ENCODE results near the gene ZC3H14.
"Not testable (repeated sequence)": the region's sequence is repeated elsewhere in the genome, so short reads cannot be mapped to it uniquely, and the experiment has no call there.

The ZC3H14 gene, protein sequence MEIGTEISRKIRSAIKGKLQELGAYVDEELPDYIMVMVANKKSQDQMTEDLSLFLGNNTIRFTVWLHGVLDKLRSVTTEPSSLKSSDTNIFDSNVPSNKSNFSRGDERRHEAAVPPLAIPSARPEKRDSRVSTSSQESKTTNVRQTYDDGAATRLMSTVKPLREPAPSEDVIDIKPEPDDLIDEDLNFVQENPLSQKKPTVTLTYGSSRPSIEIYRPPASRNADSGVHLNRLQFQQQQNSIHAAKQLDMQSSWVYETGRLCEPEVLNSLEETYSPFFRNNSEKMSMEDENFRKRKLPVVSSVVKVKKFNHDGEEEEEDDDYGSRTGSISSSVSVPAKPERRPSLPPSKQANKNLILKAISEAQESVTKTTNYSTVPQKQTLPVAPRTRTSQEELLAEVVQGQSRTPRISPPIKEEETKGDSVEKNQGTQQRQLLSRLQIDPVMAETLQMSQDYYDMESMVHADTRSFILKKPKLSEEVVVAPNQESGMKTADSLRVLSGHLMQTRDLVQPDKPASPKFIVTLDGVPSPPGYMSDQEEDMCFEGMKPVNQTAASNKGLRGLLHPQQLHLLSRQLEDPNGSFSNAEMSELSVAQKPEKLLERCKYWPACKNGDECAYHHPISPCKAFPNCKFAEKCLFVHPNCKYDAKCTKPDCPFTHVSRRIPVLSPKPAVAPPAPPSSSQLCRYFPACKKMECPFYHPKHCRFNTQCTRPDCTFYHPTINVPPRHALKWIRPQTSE

DNA sequence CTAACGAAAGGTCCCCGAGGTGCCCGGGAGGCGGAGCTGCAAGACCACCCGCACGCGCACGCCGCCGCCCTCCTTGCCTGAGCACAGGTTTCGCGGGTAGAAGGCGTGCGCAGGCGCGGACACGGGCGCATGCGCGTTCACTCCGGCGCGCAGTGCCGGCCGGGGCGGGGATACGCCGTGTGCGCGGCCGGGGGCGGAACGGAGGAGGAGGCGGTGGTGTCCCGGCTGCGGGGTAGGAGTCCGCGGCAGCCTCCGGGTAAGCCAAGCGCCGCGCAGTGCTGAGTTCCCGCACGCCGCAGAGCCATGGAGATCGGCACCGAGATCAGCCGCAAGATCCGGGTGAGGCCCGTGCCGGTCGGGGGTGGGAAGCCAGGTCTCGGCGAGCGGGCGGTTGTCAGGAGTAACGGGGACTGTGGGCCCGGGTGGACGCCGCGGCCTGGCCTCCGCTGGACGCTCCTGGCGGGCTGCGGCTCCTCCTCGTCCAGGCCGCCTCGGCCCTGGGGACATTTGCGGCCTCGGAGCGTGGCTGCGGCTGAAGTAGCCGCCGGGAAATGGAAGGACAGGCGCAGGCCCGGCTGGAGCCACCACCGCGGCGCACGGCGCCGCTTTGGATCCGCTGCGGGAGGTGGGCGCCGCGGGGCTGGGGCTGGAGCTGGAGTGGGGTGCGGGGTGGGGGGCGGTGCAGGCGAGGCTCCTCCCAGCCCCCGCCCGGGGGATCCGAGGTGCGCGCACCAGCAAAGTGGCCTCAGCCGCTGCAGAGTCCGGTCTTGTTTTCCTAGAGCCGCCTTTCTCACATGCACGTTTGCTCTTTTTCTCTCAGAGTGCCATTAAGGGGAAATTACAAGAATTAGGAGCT, at the start of gene ZC3H14:
Gene ZC3H14 (plus strand): TSS at position 207 of the 856 bp plus-strand sequence. CDS start 97 bp downstream, at position 304.
- DNase-seq (ENCODE audit: low spot score): peak; percentile 90

DNA sequence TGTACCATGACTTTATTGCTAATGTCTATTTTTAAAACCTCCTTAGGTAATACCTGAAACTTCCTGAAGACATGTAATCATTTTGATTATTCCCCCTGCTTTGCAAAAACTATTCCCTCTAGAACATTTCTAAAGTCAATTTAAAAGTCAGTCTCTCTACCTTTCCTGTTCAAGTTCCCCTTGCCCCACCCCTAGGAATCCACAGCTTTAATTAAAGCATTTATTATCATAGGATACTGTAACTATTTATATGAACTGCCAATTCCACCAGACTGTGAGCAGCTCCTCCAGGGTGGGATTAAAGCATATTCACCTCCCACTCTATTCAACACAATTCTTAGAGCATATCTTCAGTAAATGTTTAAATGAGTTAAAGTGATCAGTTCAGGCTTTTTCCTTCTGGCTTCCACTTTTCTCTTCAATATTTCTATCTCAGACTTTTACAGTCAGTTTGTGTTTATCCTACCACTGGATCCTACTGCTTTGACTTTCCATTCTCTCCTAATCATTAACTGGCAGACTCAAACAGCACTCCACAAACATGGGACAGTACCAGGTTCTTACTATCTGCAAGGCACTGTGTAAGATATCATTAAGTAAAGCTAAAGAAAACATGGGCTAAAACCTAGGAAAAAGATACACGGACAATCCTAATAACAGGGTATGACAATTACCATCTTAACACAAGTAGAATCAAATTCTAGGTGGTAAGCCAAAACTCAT, 47.2 kb upstream of the ZC3H14 start:
- DNase-seq (ENCODE audit: low spot score): no peak

- no peak for DNase-seq (ENCODE audit: low spot score)
Observed at GRCh38 chr14:88516861-88517357, 45.9 kb upstream of the ZC3H14 start.

- no peak for DNase-seq (ENCODE audit: low spot score)
Observed at GRCh38 chr14:88518592-88519512, 44.0 kb upstream of the ZC3H14 start.

- DNase-seq (ENCODE audit: low spot score): no peak
Observed at GRCh38 chr14:88519907-88520306, 42.9 kb upstream of the ZC3H14 start.

GRCh38 chr14:88521818-88522217, 41.0 kb upstream of the ZC3H14 start:
- DNase-seq (ENCODE audit: low spot score): no peak

GRCh38 chr14:88522393-88522792, 40.4 kb upstream of the ZC3H14 start:
- DNase-seq (ENCODE audit: low spot score): no peak

DNA sequence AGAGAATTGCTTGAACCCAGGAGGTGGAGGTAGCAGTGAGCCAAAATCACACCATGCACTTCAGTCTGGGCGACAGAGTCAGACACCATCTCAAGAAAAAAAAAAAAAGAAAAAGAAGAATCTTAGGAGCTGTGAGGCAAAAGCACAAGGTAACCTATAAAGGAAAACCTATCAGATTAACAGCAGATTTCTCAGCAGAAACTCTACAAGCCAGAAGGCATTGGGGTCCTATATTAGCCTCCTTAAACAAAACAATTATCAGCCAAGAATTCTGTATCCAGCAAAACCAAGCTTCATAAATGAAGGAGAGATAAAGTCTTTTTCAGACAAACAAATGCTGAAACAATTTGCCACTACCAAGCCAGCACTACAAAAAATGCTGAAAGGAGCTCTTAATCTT, 32.9 kb upstream of the ZC3H14 start:
- not testable (repeated sequence) for DNase-seq (ENCODE audit: low spot score)

DNA sequence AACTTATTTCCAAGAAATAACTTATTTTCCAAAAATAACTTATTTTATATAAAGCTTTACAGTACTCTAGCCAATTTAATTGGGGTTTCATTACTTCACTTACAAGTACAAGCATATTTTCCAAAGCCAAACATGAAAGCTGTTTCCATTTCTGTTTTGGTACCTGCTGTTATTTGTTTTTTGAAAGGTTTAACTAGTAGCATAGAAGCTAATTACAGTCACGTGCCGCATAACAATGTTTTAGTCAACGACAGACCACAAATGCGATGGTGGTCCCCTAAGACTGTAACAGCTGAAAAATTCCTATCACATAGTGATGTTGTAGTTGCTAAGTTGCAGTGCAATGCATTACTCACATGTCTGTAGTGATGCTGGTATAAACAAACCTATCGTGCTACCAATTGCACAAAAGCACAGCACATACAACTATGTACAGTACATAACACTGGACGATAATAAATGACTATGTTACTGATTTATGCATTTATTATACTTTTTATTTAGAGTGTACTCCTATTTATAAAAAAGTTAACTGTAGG, 29.7 kb upstream of the ZC3H14 start:
- no peak for DNase-seq (ENCODE audit: low spot score)

GRCh38 chr14:88535149-88535548, 27.7 kb upstream of the ZC3H14 start:
- DNase-seq (ENCODE audit: low spot score): peak; percentile 22

GRCh38 chr14:88535813-88536212, 27.0 kb upstream of the ZC3H14 start:
- DNase-seq (ENCODE audit: low spot score): no peak

DNA sequence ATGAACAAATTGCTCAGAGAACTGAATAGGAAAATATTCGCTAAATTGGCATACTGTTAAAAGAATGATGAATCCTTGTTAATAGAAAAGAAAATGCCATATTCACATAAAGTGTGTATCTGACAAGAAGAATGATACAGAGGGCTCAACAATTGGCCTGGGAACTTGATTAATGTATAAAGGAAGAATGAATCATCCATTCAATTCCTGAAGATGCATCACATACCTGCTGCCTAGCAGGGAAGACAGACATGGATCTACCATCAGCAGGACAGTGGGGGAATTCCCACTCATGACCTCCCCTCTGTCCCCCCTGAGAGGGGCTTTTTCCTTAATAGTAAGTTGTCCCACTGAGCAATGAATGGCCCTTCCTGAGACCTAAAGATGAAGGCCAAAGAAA, 21.5 kb upstream of the ZC3H14 start:
- no peak for DNase-seq (ENCODE audit: low spot score)

DNA sequence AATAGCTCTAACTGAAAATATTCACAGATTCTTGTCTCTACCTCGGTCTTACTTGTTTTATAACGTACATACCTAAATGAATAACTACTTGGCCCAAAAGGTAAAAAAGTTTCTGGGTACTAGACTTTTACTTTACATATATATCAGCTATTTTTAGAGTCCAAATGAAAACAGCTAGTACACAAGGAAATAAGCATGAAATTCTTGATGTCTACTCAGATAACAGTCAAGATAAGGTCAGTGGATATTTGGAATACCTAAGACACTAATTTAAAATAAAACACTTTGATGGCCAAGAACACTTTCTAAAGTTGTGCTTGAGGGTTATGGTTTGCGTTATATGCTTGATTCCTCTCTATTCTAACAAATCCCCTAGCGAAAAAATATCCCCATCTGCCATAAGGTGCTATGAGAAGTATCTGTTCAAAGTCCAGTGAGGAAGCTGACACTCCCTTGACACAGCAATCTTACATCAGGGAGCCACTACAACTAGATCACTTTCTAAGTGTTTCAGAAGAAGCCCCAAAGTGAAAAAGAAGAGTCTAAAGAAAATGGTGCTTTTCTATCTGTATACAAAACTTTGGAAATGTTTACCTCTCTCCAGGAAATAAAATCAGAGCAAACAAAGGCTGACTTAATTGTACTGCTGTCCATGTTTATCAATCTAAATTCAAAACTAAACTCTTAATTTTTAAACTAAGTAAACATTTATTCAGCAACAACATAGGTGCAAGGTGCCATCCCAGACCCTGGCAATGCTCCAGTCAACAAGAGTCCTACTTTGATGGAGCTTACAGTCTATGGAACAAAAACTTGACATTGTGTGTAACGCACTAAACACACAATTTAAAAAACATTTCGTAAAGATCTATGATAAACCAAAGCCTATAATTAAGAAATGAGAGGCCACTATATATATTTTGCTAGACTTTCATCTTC, 19.7 kb upstream of the ZC3H14 start:
- no peak for DNase-seq (ENCODE audit: low spot score)

- DNase-seq (ENCODE audit: low spot score): no peak
Observed at GRCh38 chr14:88545256-88545655, 17.6 kb upstream of the ZC3H14 start.

DNA sequence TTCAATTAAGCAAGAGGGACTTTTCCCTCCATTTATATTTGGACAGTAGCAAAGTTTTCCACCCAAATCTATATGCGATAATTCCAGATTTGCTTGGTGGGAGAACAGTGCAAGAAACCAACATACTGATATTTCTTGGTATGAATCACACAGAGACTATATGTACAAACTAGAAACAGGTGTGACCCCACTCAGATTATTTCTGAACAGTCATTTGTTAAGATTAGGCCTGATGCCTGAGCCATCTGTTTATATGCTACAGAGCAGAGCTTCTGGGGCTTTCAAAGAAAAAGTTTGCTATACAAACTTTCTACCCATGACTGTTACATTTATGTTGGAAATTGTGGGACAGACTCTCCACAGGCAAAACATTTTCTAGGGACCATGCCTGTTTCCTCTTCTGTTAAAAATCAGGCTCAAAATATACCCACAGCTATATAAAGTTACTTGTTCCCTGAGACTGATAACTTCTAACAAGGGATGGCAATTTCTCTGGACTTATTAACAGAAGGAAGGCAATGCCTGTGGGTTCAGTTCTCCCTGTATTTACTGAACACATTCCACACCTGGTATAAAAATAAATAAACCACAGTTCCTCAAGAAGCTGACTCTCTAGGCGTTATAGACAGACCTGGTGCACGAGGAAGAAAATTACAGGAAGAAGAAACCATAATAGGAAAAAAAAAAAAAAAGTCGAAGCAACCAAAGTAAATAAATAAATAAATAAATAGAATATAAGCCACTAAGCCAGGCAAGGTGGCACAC, 16.0 kb upstream of the ZC3H14 start:
- DNase-seq (ENCODE audit: low spot score): no peak

- no peak for DNase-seq (ENCODE audit: low spot score)
Observed at GRCh38 chr14:88547386-88547780, 15.5 kb upstream of the ZC3H14 start.

DNA sequence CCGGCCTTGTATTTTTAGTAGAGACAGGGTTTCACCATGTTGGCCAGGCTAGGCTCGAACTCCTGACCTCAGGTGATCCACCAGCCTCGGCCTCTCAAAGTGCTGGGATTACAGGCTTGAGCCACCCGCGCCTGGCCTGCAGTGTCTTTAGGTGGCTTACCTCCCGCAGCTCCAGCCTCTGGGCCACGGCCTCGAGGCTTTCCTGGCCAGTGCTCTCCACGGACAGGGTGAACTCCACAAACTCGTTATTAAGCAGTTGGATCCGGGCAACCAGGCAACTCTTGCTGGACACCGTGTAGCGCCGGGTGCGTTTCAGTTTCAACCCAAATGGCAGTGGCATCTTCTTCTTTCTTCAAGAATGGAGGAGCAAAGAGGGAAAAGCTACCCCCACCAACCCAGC, 12.8 kb upstream of the ZC3H14 start:
- no peak for DNase-seq (ENCODE audit: low spot score)
